Stimulated activated effector memory CD8-positive, alpha-beta T cell treated with anti-CD3 and anti-CD28 coated beads, Interleukin-12 subunit alpha, Interleukin-12 subunit beta, amount 100 ng/mL, for 72 hours (primary cell): ENCODE measurements around the gene STRA6.

Experiments
- ATAC-seq: fragments of 150-1000 bp; cut with Tn5 transposase; 2 replicates; pipeline ENCODE4 v1.10.0; 2021
- DNase-seq, 2 donors: peaks; one replicate each; pipeline ENCODE4 v3.0.0; 2021 to 2022; ENCODE audit warnings: low spot score in 2 of 2
- H3K27ac Mint-ChIP-seq: one replicate; pipeline ENCODE4 v1.8.0; 2022; ENCODE audit warnings: mild to moderate bottlenecking, mixed read lengths
- H3K36me3 Mint-ChIP-seq: one replicate; pipeline ENCODE4 v1.8.0; 2022; ENCODE audit warnings: mild to moderate bottlenecking, mixed read lengths
- H3K4me1 Mint-ChIP-seq: one replicate; pipeline ENCODE4 v1.8.0; 2022; ENCODE audit warnings: mixed read lengths
- H3K4me3 Mint-ChIP-seq: one replicate; pipeline ENCODE4 v1.8.0; 2022; ENCODE audit warnings: mild to moderate bottlenecking, mixed read lengths
- H3K9me3 Mint-ChIP-seq: one replicate; pipeline ENCODE4 v1.8.0; 2022; ENCODE audit warnings: mixed read lengths

The STRA6 gene

DNA sequence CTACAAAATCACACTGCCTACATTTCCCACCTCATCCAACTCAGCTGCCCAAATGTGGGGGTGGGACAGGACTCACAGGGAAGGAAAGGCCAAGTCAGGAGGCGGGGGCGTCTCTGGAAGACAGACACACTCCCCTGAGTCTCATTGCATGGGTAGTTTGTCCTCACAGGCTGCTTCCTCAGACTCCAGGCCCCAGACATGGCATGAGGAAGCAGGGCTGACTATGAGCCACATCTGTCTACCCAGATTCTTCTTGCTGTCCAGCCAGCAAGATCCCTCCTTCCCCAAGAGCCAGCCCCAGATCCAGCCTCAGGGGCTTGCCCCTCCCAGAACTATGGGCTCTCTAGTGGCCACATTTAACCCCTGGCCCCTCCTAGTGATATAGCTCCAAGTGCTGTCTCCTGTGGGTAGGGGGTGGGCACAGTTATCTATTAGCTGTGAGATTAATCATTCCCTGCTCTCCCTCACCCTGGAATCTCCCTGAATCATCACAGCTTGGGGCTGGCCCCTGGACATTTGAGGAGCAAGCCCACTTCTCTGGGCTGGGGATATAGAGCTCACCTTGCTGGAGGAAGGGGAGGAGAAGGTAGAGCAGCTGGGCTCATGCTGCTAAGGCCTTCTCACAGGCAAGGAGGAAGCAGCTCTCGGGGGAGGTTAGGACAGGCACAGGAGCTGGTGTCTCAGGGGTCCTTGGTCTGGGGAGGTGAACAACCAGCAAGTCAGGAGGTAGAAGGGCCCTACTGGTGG is 31.4 kb upstream of the STRA6 start:
- DNase-seq (no peak), ATAC-seq (peak; percentile 5)
- H3K4me1 Mint-ChIP-seq: no peaks in the 10 kb centered on the region
- no peaks in the 10 kb centered on the region for H3K36me3 Mint-ChIP-seq
- H3K27ac Mint-ChIP-seq: no peak overlapping the region
- H3K4me3 Mint-ChIP-seq: no peak overlapping the region
- H3K9me3 Mint-ChIP-seq: no peaks in the 10 kb centered on the region

DNA sequence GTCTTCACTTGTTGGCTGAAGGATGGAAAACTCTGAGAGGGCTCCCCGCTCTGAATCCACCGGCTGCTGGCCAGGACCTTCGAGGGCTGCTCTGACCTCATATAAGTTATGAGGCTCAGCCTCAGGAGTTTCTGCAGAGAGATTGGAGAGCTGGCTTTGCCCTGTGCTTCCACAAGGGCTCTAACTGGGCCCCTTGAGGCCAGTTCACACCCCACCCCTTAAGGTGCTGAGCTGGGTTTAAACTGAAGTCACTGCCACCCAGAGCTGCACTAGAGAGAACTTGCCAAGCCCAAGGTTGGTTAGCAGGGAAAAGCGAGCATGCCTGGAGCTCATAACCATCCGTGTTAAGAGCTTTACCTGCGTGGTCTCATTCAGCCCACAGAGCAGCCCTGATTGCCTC is 30.8 kb upstream of the STRA6 start:
- no peaks in the 10 kb centered on the region for H3K36me3 Mint-ChIP-seq
- H3K27ac Mint-ChIP-seq: no peak overlapping the region
- no peaks in the 10 kb centered on the region for H3K4me1 Mint-ChIP-seq

DNA sequence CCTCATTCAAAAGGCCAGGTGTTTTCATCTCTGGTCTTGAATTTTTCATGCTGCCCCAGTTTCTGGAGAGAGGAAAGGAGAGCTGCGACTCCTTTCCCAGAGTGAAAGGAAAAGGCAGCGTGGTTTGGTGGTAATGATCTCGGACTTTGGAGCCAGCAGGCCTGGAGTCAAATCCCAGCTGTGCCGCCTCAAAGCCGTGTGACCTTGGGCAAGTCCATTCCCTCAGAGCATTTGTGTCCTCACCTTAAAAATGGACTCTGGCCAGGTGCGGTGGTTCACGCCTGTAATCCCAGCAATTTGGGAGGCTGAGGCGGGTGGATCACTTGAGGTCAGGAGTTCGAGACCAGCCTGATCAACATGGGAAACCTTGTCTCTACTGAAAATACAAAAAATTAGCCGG is 28.9 kb upstream of the STRA6 start:
- no peaks in the 10 kb centered on the region for H3K4me1 Mint-ChIP-seq
- DNase-seq (no peak), ATAC-seq (no peak)
- H3K9me3 Mint-ChIP-seq: no peaks in the 10 kb centered on the region
- no peak overlapping the region for H3K27ac Mint-ChIP-seq
- H3K4me3 Mint-ChIP-seq: no peak overlapping the region
- no peaks in the 10 kb centered on the region for H3K36me3 Mint-ChIP-seq

More for the DNA sequence above, 30.8 kb upstream of the STRA6 start:
- no peaks in the 10 kb centered on the region for H3K9me3 Mint-ChIP-seq
- H3K4me3 Mint-ChIP-seq: no peak overlapping the region
- DNase-seq (no peak), ATAC-seq (no peak)

DNA sequence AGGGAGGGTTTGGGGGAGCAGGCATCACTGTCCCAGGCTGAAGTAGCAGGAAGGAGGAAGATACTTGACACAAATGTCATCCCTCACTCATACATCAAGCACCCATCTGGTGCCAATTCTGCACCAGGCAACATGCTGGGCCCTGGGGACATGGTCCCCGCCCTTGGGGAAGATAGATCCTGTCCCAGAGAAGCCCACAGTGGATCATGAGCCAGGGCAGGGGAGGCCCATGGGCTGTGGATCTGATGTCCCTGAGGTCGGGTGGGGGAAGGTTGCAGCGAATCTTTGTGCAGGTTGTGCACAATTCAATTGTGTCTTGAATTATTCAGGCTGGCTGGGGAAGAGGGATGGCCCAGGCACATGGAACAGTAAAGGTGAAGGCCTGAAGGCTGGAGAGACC is 27.1 kb upstream of the STRA6 start:
- H3K4me1 Mint-ChIP-seq: no peaks in the 10 kb centered on the region

DNA sequence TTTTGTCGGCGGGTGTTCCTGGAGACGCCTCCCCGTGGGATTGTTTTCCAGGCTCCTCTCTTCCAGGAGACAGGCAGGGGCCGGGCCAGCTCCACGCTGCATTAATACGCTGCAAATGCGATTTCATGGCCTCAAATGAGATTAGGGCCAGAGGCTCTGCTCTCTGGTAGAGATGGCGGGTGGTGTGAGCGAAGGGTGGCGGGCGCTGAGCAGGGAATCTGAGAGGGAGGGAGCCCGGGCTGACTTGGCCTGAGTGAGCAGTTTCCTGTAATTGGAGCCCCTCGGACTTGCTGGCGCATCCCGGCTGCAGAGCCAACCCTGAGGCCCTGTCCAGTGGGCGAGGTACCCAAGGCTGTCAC is 26.1 kb upstream of the STRA6 start:
- Mint-ChIP-seq H3K36me3 (no peaks in the 10 kb centered on the region), H3K27ac (no peak overlapping the region), H3K9me3 (no peaks in the 10 kb centered on the region), H3K4me1 (no peaks in the 10 kb centered on the region), H3K4me3 (no peak overlapping the region)
- DNase-seq: no peak
- ATAC-seq: no peak

More for the DNA sequence above, 27.1 kb upstream of the STRA6 start:
- H3K36me3 Mint-ChIP-seq: no peaks in the 10 kb centered on the region
- H3K27ac Mint-ChIP-seq: no peak overlapping the region
- no peak for ATAC-seq
- no peak for DNase-seq
- H3K4me3 Mint-ChIP-seq: no peak overlapping the region
- H3K9me3 Mint-ChIP-seq: no peaks in the 10 kb centered on the region

DNA sequence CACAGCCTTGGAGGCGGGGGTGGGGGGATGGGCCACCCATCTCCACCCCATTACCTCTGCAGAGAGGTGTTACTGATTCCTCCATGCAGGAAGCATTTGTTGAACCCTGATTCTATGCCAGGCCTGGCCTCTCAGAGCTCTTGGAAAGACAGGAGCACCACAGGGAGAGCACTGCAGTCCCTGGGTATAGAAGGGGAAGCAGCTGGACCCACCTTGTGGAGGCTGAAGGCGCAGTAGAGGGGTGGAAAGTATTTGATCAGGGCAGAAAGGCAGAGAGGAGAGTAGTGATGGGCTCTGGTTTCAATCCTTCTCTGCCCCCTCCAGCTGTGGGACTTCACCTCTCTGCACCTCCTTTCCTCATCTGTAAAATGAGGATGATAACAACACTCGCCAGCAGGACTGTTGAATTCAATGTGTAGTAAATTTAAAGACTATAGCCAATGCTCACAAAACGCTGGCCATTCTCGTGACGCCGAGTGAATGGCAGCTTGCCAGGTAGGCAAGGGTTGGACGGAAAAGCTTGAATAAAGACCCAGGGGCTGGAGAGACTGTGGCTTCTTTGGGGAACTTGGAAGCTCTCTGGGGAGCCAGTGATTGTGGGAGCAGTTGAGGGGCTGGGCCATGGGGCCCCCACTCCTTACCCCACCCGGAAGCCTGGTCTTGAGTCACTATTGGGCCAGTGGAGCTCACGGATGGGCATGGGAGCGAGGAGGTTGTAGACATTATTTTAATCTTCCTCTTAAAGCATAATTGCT is 25.6 kb upstream of the STRA6 start:
- no peak overlapping the region for H3K4me3 Mint-ChIP-seq
- H3K27ac Mint-ChIP-seq: no peak overlapping the region
- H3K9me3 Mint-ChIP-seq: no peaks in the 10 kb centered on the region
- H3K4me1 Mint-ChIP-seq: no peaks in the 10 kb centered on the region
- no peaks in the 10 kb centered on the region for H3K36me3 Mint-ChIP-seq
- DNase-seq (no peak), ATAC-seq (no peak)

DNA sequence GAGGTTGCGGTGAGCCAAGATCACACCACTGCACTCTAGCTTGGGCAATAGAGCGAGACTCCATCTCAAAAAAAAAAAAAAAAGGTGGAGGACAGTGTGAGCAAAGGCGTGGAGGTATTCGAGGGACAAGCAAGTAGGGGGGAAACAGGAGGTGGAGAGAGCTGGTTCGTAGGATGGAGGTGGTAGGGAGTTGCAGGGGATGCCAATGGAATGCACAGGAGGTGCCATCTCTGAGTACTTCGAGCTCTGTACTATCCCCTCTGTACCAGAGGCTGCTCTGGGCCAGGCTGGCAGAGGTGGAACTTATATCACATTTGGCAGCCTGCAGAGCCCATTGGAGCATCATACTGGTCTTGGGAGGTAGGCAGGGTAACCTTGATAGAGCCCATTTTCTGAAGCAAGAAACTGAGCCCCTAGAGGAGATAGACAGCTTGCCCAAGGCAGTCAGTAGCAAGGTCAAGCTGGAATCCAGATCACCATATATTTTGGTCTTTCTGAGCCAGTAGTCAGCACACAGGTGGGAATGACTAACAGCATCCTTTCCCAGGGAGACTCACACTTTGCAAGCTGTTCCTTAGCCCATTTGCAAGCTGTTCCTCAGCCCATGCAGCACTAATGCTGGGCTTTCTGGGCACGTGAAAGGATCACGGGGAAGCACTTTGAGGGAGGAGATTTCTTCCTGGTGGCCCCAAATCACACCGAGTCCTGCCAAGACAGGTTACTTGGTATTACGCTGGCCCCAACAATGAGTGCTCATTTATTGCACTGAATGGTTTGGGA is 24.4 kb upstream of the STRA6 start:
- ATAC-seq: no peak
- Mint-ChIP-seq H3K27ac (no peak overlapping the region), H3K4me1 (no peaks in the 10 kb centered on the region), H3K4me3 (no peak overlapping the region), H3K9me3 (no peaks in the 10 kb centered on the region), H3K36me3 (no peaks in the 10 kb centered on the region)
- DNase-seq: no peak

DNA sequence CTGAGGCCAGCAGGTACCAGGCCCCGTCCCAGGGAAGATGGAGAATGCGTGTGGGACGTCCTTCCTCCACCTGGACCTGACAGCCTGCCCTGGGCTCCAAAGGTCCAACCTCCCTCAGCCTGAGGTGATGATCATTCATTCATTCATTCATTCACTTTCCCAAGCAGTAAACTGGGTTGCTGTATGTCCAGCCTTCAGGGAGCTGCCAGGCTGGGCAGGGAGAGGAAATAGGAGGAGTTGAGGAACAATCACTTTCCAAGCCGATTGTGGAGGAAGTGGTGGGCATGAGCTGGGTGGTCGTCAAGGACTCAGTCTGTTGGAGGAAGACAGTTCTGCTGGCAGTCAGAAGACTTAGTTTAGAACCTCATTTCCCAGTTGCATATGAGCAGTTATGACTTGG is 23.3 kb upstream of the STRA6 start:
- no peak overlapping the region for H3K27ac Mint-ChIP-seq
- DNase-seq (no peak), ATAC-seq (no peak)
- H3K36me3 Mint-ChIP-seq: no peaks in the 10 kb centered on the region
- H3K9me3 Mint-ChIP-seq: no peaks in the 10 kb centered on the region
- H3K4me3 Mint-ChIP-seq: no peak overlapping the region
- no peaks in the 10 kb centered on the region for H3K4me1 Mint-ChIP-seq

DNA sequence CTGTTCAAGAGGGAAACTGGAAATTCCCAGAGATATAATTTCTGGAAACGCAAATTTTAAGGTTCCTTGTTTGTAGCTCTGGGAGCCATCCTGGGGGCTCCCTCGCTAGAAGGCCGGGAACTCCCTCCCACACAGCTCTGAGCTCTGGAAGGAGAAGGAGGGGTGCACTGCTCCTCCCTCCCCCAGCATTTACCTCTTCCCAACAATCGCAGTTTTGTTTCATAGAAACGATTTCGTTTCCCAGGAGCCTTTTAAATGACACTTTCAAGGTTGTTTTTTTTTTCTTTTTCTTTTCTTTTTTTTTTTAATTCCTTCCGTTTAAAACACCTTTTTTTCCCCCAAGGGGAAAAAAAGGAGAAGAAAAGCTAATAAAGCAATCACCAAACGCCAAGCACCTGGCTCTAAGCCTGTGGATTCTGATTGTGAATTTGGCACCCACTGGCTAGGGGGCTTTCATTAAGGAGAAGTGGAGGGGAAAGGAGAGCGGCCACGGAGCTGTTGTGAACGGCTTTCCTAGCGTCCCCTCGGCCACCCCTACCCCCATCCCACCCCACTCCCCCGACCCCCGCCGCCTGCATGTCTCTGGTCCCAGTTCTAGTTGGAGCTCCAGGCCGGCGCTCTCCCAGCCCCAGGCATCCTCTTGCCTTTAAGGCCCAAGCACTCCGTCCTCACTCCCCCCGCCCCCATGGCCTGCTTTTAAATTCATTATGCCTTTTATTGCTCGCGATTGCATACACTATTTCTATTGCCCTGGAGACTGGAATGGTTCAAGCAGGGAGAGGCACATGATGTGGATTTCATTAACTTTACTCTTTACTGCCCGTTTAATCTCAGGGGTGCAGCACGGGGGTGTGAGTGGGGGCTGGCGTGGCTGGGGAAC is 19.9 kb upstream of the STRA6 start:
- no peak for ATAC-seq
- no peaks in the 10 kb centered on the region for H3K9me3 Mint-ChIP-seq

DNA sequence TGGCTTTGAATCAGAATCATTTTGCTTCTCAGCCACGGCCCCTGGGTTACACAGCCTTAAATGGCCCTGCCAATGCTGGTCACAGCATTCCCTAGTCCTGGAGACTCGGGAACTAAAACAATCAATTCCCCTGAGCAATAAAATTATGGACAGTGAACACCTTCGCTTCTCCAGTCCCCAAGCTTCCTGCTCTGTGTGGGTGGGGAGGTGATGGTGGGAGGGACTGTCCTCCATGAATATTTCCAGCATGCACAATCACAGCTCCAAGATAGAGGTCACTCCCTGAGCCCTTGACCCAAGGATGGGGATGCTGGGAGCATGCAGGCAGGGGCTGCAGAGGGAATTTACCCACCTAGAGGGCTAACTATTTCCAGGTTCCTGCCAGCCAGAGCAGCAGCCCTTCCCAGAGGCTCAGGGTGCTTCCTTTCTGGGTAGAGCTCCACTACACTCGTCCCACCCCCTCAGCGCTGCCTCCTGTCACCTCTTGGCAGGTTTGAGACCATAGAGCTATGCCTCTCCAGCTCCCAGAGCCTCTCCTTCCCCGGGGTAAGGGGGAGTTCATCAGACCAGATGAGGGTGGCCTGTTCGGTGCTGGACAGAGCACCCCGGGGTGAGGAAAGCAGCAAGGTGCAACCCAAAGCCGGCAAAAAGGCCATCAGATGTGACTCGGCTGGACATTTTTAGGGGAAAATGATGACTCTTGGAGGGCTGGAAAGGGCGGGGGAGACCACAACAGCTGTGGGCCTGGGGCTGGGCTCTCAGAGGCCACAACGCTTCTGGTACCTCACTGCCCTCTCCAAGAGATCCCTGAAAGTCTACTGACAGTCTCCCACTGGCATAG is 19.0 kb upstream of the STRA6 start:
- no peak for ATAC-seq
- Mint-ChIP-seq H3K27ac (no peak overlapping the region), H3K36me3 (no peaks in the 10 kb centered on the region), H3K4me3 (no peak overlapping the region), H3K9me3 (no peaks in the 10 kb centered on the region), H3K4me1 (no peaks in the 10 kb centered on the region)
- DNase-seq: no peak

More for the DNA sequence above, 19.9 kb upstream of the STRA6 start:
- Mint-ChIP-seq H3K36me3 (no peaks in the 10 kb centered on the region), H3K27ac (no peak overlapping the region), H3K4me1 (no peaks in the 10 kb centered on the region), H3K4me3 (no peak overlapping the region)
- DNase-seq: no peak

DNA sequence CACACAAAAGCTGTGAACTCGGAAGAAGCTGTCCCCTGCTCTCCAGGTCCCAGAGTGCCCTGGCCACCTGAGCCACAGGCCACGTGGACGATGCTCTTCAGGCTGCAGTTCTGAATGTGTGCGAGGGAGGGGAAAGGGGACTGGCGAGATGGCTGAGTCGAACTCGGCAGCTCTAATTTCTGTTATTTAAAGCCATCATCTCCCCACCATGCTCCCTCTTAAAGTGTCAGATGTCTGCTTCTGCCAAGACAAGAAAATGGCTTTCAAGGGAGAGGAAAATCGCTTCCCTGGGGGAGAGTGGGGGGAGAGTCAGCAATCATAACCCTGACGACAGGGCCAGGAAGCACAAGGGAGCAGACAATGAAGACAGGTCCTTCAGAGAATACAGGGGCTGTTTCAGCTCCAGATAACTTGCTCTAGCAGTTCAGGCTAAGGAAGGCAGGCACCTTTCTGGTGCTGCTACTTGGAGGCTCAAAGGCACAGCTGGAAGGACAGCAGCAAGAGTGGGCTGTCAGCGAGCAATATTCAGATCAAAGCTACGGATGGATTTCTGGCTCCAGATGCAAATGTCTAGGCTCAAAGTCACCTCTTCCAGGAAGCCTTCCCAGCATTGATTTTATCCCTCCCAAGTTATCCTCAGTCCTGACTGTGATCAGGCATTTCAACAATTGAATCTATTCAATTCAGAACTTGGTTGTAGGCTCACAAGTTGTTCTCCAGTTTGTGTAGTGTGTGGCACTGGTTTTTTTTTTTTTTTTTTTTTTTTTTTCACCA is 18.1 kb upstream of the STRA6 start:
- Mint-ChIP-seq H3K27ac (no peak overlapping the region), H3K4me1 (no peaks in the 10 kb centered on the region), H3K9me3 (no peaks in the 10 kb centered on the region), H3K36me3 (no peaks in the 10 kb centered on the region), H3K4me3 (no peak overlapping the region)
- DNase-seq: no peak
- no peak for ATAC-seq

DNA sequence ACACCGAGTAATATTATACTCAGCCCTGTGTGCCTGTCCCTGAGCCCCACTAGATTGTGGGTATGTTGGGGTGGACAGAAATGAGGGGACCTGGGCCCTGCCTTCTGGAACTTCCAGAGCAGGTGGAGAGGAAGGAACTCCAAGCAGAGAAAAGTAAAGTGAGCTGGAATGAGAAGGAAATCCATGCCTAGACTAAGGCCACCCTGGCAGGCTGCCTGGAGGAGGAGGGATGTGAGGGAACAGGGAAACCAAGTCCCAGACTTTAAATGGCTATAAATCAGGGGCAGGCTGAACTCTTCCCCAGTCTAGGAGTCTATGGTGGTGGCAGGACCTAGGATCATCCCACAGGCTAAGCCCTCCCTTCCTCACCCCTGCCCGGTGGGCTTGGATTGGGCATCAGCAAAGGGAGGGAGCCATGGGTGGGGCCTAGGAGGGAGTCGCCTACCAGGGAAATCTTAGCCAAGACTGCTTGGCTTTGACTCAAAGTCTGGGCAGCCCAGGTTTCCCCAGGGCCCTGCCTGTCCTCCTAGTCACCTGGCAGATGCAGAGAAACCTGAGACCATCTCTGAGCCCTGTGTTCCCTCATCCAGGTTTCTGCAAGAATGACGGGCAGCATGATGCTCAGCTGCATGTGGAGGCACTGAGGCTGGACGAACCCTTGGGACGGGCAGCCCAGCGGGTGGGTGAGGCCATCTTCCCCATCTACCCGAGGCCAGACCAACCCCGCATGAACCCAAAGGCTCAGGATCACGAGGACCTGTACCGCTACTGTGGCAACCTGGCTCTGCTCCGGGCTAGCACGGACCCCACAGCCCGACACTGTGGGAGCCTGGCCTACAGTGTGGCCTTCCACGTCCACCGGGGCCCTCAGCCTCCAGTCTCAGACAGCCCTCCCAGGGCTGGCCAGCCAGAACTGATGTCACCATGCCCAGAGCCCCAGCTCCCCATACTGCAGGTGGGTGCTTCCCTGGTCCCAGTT is 15.6 kb upstream of the STRA6 start:
- H3K4me1 Mint-ChIP-seq: no peaks in the 10 kb centered on the region
- ATAC-seq: no peak
- H3K4me3 Mint-ChIP-seq: no peak overlapping the region
- no peaks in the 10 kb centered on the region for H3K36me3 Mint-ChIP-seq
- no peak overlapping the region for H3K27ac Mint-ChIP-seq
- no peaks in the 10 kb centered on the region for H3K9me3 Mint-ChIP-seq
- DNase-seq: no peak

DNA sequence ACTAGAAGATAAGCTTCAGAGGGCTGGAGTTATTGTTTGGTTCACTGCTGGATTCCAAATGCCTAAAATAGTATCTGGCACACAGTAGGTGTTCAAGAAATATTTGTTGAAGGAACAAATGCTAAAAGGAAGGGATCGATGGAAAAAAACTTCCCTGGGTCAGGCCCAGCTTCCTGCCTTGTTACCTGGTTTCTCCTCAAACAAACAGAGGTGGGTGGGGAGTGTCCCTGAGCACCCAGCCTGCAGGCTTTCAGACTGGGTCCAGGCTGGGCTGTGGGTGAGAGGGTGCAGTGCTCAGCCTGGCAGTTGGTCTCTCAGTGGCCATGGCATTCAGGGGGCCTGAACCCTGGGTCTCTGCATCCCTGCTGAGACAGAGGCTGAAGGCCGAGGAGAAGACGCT is 14.4 kb upstream of the STRA6 start:
- ATAC-seq (no peak), DNase-seq (no peak)
- Mint-ChIP-seq H3K4me3 (no peak overlapping the region), H3K27ac (no peak overlapping the region), H3K36me3 (no peaks in the 10 kb centered on the region), H3K9me3 (no peaks in the 10 kb centered on the region), H3K4me1 (no peaks in the 10 kb centered on the region)
